Stimulated activated CD4-positive, alpha-beta T cell treated with anti-CD3 and anti-CD28 coated beads, TNF-alpha, amount 100 ng/mL, for 24 hours (primary cell): ENCODE data around the gene CFAP20DC.
A peak's percentile ranks its signal among the peaks of the same experiment; 100 is the strongest.
"Not testable (repeated sequence)": the region's sequence is repeated elsewhere in the genome, so short reads cannot be mapped to it uniquely, and the experiment has no call there.

Experiments
- DNase-seq, 3 experiments: peaks; one replicate each; pipeline ENCODE4 v3.0.0-alpha.2; 2020; ENCODE audit warnings: low read depth in 3 of 3

The CFAP20DC gene

GRCh38 chr3:58963928-58964503 lies 85.8 kb downstream of the CFAP20DC start:
- DNase-seq = no peak

- no peak for DNase-seq
These were observed 87.0 kb downstream of the CFAP20DC start for GRCh38 chr3:58962816-58963215.

GRCh38 chr3:58962040-58962651 lies 87.7 kb downstream of the CFAP20DC start:
- DNase-seq = no peak

GRCh38 chr3:58955308-58955707 lies 94.5 kb downstream of the CFAP20DC start:
- DNase-seq = no peak

- no peak for DNase-seq
These were observed 96.5 kb downstream of the CFAP20DC start for GRCh38 chr3:58953288-58953687.

- no peak for DNase-seq
These were observed 97.5 kb downstream of the CFAP20DC start for GRCh38 chr3:58952128-58952917.

GRCh38 chr3:58948018-58948417 lies 101.8 kb downstream of the CFAP20DC start:
- DNase-seq = no peak

GRCh38 chr3:58946875-58947274 lies 103.0 kb downstream of the CFAP20DC start:
- no peak for DNase-seq

GRCh38 chr3:58938057-58938456 lies 111.8 kb downstream of the CFAP20DC start:
- DNase-seq = no peak

GRCh38 chr3:58924578-58924977 lies 125.2 kb downstream of the CFAP20DC start:
- no peak for DNase-seq

- DNase-seq = no peak
These were observed 149.4 kb downstream of the CFAP20DC start for GRCh38 chr3:58900386-58900785.

GRCh38 chr3:58899953-58900298 lies 149.9 kb downstream of the CFAP20DC start:
- DNase-seq = no peak

GRCh38 chr3:58899159-58899952 lies 150.5 kb downstream of the CFAP20DC start:
- DNase-seq = peak in 1 of 3 experiments; percentile 31

- DNase-seq = no peak
These were observed 151.3 kb downstream of the CFAP20DC start for GRCh38 chr3:58898513-58898912.

- no peak for DNase-seq
These were observed 152.2 kb downstream of the CFAP20DC start for GRCh38 chr3:58897646-58898045.

GRCh38 chr3:58895678-58896077 lies 154.1 kb downstream of the CFAP20DC start:
- DNase-seq = not testable (repeated sequence)

GRCh38 chr3:58892526-58892925 lies 157.3 kb downstream of the CFAP20DC start:
- DNase-seq = not testable (repeated sequence)

GRCh38 chr3:58888087-58888486 lies 161.7 kb downstream of the CFAP20DC start:
- DNase-seq = no peak

GRCh38 chr3:58884453-58884852 lies 165.4 kb downstream of the CFAP20DC start:
- DNase-seq = no peak

GRCh38 chr3:58880182-58880581 lies 169.6 kb downstream of the CFAP20DC start:
- DNase-seq = no peak

GRCh38 chr3:58874795-58875194 lies 175.0 kb downstream of the CFAP20DC start:
- DNase-seq = peak in 1 of 3 experiments; percentile 9

GRCh38 chr3:58874248-58874741 lies 175.5 kb downstream of the CFAP20DC start:
- DNase-seq = no peak
